ENCODE results near the gene IRF2BPL. TPM values are rescaled to one million over a fixed set of nuclear protein-coding genes. Genes with fewer than 3 reads are reported as not detected.
A peak's percentile ranks its signal among the peaks of the same experiment; 100 is the strongest.

The IRF2BPL gene
- total RNA-seq, 1 donor from 2014 or later: 14.5 TPM

- TF ChIP-seq, protein P1, sequence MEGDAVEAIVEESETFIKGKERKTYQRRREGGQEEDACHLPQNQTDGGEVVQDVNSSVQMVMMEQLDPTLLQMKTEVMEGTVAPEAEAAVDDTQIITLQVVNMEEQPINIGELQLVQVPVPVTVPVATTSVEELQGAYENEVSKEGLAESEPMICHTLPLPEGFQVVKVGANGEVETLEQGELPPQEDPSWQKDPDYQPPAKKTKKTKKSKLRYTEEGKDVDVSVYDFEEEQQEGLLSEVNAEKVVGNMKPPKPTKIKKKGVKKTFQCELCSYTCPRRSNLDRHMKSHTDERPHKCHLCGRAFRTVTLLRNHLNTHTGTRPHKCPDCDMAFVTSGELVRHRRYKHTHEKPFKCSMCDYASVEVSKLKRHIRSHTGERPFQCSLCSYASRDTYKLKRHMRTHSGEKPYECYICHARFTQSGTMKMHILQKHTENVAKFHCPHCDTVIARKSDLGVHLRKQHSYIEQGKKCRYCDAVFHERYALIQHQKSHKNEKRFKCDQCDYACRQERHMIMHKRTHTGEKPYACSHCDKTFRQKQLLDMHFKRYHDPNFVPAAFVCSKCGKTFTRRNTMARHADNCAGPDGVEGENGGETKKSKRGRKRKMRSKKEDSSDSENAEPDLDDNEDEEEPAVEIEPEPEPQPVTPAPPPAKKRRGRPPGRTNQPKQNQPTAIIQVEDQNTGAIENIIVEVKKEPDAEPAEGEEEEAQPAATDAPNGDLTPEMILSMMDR (IDR thresholded peaks at IDR 0.05): no peak
- Mint-ChIP-seq H3K9me3 (no peaks in the 10 kb centered on the region), H3K27me3 (no peaks in the 10 kb centered on the region), H3K36me3 (ENCODE audit: low read depth) (peaks cover 4% of the 10 kb centered on the region), H3K4me3 (peak overlapping the region; percentile 88), H3K4me1 (peaks cover 57% of the 10 kb centered on the region), H3K27ac (peak overlapping the region; percentile 97)
- ChIA-PET POLR2A (interaction anchor here (0.6 to 4.9 kb wide), 9 partner anchors 12 to 87 kb away, joined by 3 to 41 read pairs (median 6); no protein-coding TSS in a partner anchor), CTCF (interaction anchor here (2.2 kb wide), 1 partner anchor 85 kb away, joined by 5 read pairs; no protein-coding TSS in a partner anchor)
- DNase-seq (no peak), ATAC-seq (ENCODE audit: low read depth) (no peak)
- intact Hi-C loops (cut with micrococcal nuclease): loop anchor here (1.0 to 10.0 kb wide), 2 partner anchors 8 to 1488 kb away; no protein-coding TSS in a partner anchor
Measured at GRCh38 chr14:77032491-77032843, 4.0 kb upstream of the IRF2BPL start.

DNA sequence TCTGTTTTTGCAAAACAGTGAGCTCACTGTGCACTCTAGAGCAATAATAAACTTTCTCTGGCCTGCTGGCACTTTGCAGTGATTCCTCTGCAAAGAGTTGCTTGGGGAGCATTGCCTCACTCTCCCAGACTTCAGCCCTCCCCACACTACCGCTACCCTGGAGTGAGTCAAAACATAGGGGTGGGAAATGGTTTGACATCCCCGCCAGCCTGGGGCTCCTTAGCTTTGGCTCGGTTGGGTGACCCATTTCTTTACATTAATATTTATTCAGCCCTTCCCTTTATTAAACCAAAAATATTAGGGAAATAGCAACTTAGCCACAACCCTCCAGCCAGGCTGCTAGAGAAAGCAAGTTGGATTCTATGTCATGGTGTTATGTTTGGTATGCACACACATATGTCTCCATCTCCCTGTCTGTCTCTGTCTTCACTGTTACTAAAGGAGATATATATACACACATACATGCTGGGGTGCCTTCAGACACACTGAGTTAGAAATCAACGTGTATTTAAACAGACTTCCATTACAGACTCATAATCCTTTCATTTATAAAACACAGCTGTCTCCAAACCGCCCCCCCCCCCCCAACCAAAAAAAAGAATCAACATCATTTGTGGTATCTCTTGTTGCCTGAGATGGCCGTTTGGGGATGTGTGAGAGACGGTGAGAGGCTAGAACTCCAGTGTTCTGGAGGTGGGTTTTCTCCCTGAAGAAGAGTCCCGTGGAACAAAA lies 3.4 kb upstream of the IRF2BPL start:
- Mint-ChIP-seq H3K36me3 (ENCODE audit: low read depth) (peaks cover 4% of the 10 kb centered on the region), H3K27me3 (no peaks in the 10 kb centered on the region), H3K9me3 (no peaks in the 10 kb centered on the region), H3K4me3 (peak overlapping the region; percentile 88), H3K4me1 (peaks cover 53% of the 10 kb centered on the region), H3K27ac (peak overlapping the region; percentile 97)
- TF ChIP-seq, protein P1 (IDR thresholded peaks at IDR 0.05): no peak
- no peak for DNase-seq
- CTCF ChIA-PET: interaction anchor here (2.2 kb wide), 1 partner anchor 84 kb away, joined by 5 read pairs; no protein-coding TSS in a partner anchor
- ATAC-seq (ENCODE audit: low read depth): no peak
- intact Hi-C loops (cut with micrococcal nuclease): loop anchor here (1.0 to 10.0 kb wide), 2 partner anchors 8 to 1487 kb away; no protein-coding TSS in a partner anchor
- POLR2A ChIA-PET: interaction anchor here (0.6 to 6.2 kb wide), 9 partner anchors 9 to 562 kb away, joined by 3 to 149 read pairs (median 14); no protein-coding TSS in a partner anchor

- Mint-ChIP-seq H3K4me1 (peaks cover 52% of the 10 kb centered on the region), H3K4me3 (peak overlapping the region; percentile 88), H3K27me3 (no peaks in the 10 kb centered on the region), H3K36me3 (ENCODE audit: low read depth) (peaks cover 21% of the 10 kb centered on the region), H3K27ac (peak overlapping the region; percentile 76), H3K9me3 (no peaks in the 10 kb centered on the region)
- ChIA-PET CTCF (interaction anchor here (0.6 to 3.1 kb wide), 12 partner anchors 10 to 152 kb away, joined by 3 to 30 read pairs (median 6); no protein-coding TSS in a partner anchor), POLR2A (interaction anchor here (0.6 to 6.2 kb wide), 26 partner anchors 7 to 215 kb away, joined by 3 to 149 read pairs (median 9); partner anchors contain the start of gene ANGEL1)
- TF ChIP-seq, protein P1 (IDR thresholded peaks at IDR 0.05): no peak
- intact Hi-C loops (cut with micrococcal nuclease): loop anchor here (1.0 to 5.0 kb wide), 13 partner anchors 13 to 350 kb away; partner anchors contain the start of genes CIPC, GSTZ1, POMT2 and SAMD15
- ATAC-seq (ENCODE audit: low read depth) (peak; percentile 36), DNase-seq (peak; percentile 71)
Measured at GRCh38 chr14:77027538-77028383, 747 bp downstream of the IRF2BPL start.

DNA sequence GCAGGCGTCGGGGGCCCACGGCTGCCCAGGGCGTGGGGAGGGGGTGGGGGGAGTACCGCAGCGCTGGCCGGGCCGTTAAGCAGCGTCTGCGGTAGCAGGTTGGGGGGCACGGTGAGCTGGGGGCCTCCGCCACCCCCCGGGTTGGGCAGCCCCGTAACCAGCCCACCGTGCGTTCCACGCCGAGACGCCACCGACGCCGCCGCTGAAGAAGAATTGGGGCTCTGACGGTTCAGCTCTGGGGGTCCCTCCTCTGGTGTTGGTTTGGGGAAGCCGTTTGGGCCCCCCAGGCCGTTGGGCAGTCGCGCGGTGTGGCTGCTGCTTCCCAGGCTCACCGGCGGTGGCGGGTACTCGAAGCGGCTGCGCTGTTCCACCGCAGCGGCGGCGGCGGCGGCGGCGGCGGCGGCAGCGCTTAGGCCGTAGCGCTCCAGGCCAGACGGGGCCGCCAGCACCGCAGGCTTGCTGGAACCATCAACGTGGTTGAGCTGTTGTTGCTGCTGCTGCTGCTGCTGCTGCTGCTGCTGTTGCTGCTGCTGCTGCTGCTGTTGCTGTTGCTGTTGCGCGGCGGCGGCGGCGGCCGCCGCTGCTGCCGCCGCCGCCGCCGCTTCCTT lies 1.5 kb downstream of the IRF2BPL start:
- Mint-ChIP-seq H3K4me1 (peaks cover 52% of the 10 kb centered on the region), H3K4me3 (peak overlapping the region; percentile 88), H3K27ac (no peak overlapping the region)

More for the DNA sequence above, 1.5 kb downstream of the IRF2BPL start:
- CTCF ChIA-PET: interaction anchor here (0.8 to 3.1 kb wide), 10 partner anchors 24 to 151 kb away, joined by 3 to 30 read pairs (median 6); no protein-coding TSS in a partner anchor
- H3K36me3 Mint-ChIP-seq (ENCODE audit: low read depth): peaks cover 22% of the 10 kb centered on the region
- TF ChIP-seq, protein P1 (IDR thresholded peaks at IDR 0.05): no peak
- intact Hi-C loops (cut with micrococcal nuclease): loop anchor here (1.0 to 5.0 kb wide), 4 partner anchors 26 to 350 kb away; partner anchors contain the start of genes SAMD15 and TMED8
- no peaks in the 10 kb centered on the region for H3K9me3 Mint-ChIP-seq
- ATAC-seq (ENCODE audit: low read depth) (peak; percentile 26), DNase-seq (peak; percentile 61)
- H3K27me3 Mint-ChIP-seq: no peaks in the 10 kb centered on the region
- POLR2A ChIA-PET: interaction anchor here (0.8 to 6.2 kb wide), 14 partner anchors 8 to 115 kb away, joined by 3 to 149 read pairs (median 20); no protein-coding TSS in a partner anchor

All from activated B cell treated with CpG ODN at 0.5 μM for 24 hours (primary cell).